Fibroblast of lung (primary cell): ENCODE data around the gene ARMC3.

Experiments used
- CTCF ChIP-seq, 2 donors: IDR thresholded peaks in 1 of 2; conservative IDR thresholded peaks in 1 of 2; 1 replicate in 1 of 2; 2 replicates in 1 of 2; pipeline ENCODE4 v1.5.1; 2011 to 2012; ENCODE audit warnings: low read length in 2 of 2, control low read depth in 1 of 2, inconsistent platforms in 1 of 2, low read depth in 1 of 2, mild to moderate bottlenecking in 1 of 2
- EZH2 ChIP-seq: IDR thresholded peaks from 2 replicates; pipeline ENCODE4 v1.5.1; 2012; ENCODE audit warnings: low read length, control low read depth, mild to moderate bottlenecking; ENCODE audit errors: missing control alignments

DNA sequence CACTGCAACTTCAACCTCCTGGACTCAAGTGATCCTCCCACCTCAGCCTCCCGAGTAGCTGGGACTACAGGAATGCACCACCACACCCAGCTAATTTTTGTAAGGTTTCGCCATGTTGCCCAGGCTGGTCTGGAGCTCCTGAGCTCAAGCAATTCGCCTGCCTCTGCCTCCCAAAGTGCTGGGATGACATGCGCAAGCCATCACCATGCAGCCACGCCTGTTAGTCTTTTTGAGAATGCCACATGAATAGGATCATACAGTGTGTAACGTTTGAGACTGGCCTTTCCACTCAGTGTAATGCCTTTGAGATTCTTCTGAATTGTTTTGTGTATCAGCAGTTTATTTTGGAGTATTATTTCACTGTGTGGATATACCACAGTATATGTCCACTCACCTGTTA is 91.8 kb downstream of the ARMC3 start:
- TF ChIP-seq CTCF (conservative IDR thresholded peaks at IDR 0.05 in 1 of 2, IDR thresholded peaks at IDR 0.05 in 1 of 2; ENCODE audit: low read depth in 1 of 2, low read length in 2 of 2) (no peak), EZH2 (no peak)
